ENCODE data around the gene ZBTB44.

GRCh38 chr11:130209128-130209932 is 105.4 kb downstream of the ZBTB44 start:
- TF ChIP-seq, protein P1, sequence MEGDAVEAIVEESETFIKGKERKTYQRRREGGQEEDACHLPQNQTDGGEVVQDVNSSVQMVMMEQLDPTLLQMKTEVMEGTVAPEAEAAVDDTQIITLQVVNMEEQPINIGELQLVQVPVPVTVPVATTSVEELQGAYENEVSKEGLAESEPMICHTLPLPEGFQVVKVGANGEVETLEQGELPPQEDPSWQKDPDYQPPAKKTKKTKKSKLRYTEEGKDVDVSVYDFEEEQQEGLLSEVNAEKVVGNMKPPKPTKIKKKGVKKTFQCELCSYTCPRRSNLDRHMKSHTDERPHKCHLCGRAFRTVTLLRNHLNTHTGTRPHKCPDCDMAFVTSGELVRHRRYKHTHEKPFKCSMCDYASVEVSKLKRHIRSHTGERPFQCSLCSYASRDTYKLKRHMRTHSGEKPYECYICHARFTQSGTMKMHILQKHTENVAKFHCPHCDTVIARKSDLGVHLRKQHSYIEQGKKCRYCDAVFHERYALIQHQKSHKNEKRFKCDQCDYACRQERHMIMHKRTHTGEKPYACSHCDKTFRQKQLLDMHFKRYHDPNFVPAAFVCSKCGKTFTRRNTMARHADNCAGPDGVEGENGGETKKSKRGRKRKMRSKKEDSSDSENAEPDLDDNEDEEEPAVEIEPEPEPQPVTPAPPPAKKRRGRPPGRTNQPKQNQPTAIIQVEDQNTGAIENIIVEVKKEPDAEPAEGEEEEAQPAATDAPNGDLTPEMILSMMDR (IDR thresholded peaks at IDR 0.05): no peak
- TF ChIP-seq POLR2AphosphoS5 (IDR thresholded peaks at IDR 0.05; ENCODE audit: insufficient read depth in 1 of 2, low read depth in 1 of 2): no peak
